ENCODE data around the gene UBALD1.

UBALD1 gene

DNA sequence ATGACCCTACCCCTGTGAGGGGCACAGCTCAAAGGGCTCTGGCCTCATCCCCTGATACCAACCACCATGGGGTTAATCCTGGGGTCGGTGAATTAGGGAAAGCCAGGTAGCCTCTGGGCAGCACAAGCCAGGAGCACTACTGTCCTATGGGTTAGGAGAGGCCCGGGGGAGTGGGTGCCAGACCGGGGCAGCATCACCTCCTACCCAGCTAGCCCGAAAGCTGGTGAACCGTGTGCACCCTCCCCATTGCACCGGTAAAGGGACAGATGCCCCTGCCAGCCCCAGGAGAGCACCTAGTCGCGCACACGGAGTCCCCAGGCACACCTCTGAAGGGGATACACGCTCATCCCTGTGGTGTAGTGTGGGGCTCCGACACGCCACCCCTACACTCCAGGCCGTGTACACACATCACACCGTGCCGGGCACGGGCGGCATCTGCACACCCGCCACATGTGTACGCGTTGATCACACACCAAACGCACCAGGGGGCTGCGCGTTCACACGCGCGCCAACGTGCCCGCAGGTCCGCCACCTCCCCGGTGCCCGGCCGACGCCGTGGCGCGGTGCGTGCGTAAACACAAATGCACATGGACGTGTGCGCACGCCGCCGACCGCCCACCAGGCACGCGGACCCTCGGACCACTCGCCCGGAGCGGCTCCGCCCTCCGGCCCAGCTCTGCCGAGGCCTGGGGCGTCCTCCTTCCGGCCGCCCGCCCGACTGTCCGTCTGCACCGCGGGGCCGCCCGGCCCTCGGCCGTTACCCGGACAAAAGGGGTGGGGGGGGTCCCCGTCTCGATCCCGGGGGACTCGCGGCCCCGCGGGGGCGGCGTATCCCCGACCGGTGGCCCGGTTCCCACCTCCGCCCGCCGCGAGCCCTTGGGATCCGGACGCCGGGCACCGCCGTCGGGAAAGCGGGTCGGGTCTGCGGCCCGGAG lies 785 bp downstream of the UBALD1 start:
- peak; percentile 38 for DNase-seq

DNA sequence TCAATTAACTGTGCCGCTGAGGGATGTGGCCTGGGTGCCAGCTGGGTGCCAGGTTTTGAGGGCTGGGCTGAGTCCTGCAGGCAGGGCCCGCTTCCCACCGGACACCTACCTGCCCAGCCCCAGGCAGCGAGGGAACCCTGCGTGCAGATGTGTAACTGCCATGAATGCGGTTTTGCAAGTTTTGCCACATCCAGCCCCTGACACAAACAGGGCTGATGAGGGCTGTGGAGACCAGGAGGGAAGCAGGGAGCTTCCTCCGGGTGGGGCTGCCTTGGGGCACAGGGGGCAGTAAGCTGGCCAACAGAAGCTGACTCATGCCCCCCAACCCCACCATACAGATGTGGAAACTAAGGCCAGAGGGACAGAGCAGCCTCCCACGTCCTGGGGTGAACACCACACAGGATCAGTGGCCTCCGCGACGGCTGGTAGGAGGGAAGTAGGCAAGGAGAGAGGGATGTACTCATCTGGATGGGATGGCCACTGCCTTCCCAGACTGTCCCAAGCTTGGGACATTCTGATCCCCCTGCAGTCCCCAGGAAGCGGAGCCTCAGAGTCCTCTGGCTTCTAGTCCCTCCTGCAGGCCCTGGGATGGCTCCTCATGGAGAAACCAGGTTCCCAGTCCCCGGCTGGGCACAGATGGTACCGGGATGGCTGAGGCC lies 1.6 kb downstream of the UBALD1 start:
- no peak for DNase-seq

DNA sequence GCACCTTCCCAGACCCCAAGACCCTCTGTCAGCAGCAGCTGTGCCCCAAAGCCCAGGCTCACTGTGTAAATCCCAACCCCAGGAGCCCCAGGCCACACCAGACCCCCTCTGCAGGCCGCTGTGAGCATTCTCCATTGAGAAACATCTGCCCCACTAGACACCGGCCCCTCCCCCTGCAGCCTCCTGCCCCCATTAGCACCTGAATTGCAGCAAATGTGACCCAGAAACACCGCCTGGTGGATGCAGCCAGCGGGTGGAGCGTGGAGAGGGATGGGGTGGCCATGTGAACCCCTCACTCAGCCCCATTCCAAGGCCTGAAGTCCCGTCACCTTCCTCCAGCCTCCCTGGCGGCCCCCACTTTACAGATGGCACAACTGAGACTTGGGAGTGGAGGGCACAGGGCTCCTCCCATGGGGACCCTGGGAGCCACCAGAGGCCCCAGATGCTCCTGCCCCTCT lies 2.2 kb downstream of the UBALD1 start:
- no peak for DNase-seq

DNA sequence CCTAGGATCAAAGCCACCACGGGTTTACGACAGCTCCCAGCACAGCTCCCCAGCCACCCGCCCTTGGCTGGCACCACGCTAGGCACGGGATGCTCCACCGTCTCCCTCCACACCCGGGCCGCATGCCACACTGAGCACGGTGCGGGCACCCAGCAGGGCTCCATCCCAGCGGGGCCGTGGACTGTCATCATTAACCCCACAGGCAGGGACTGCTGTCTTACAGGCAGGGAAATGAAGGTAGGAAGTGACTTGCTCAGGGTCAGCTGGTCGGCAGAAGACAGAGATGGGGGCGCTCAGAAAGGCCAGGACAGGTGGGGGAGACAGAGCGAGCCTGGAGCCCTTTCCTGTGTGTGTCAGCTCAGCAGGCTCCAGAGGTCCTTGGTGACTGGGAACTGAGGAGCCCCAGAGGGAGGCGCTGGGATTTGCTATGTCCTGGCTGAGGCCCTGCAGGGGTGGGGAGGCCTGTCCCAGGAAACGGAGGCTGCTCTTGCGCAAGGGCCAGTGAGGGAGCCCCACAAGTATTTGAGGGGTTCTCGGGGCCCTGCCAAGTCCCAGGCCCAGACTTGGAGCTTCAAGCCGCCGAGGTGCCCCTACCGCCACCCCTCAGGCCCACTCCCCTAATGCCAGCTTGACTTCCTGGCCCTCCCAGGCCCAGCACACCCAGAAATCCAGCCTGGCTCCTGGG lies 3.2 kb downstream of the UBALD1 start:
- no peak for DNase-seq

DNA sequence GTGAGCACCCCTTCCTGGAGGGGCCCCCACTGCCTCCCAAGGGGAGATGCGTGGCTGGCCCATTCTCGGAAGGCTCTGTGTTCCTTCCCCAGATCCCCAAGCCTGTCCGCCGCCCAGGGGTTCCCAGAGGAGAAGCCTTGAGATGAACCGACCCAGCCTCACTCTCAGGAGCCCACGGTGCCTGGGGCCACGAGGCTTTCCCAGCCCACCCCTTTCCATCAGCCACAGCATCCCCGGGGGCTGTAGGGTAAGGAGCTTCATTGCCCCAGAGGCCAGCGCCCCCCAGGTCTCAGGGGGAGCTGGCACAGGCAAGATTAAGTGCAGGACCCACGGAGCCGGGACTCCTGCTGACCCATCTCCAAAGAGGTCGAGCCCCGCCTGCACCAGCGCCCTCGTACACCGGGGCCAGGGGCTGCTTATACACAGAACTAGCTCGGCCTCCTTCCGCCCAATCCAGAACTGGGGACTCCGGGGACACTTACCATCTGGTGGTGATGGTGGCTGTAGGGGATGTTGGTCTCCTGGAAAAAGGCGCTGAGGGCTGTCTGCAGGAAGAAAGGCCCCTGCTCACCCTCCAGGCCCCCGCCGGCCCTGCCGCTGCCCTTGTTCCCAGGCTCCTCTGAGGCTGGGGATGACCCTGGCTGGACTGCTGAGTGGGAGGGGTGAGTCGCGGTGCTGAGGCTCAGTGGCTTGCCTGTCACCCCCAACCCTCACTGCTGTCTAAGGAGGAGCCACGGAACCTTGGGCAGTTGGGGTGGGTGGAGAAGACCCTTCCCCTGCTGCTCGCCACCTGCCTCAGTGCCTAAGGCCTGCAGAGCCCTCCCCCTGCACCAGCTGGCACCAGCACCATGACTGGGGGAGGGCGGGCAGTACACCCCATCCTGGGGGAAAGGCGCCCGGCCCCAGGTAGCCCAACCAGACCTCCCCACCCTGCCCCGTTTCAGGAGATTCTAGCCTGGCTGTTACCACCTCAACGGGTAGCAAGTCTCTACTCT lies 4.4 kb downstream of the UBALD1 start:
- no peak for DNase-seq

DNA sequence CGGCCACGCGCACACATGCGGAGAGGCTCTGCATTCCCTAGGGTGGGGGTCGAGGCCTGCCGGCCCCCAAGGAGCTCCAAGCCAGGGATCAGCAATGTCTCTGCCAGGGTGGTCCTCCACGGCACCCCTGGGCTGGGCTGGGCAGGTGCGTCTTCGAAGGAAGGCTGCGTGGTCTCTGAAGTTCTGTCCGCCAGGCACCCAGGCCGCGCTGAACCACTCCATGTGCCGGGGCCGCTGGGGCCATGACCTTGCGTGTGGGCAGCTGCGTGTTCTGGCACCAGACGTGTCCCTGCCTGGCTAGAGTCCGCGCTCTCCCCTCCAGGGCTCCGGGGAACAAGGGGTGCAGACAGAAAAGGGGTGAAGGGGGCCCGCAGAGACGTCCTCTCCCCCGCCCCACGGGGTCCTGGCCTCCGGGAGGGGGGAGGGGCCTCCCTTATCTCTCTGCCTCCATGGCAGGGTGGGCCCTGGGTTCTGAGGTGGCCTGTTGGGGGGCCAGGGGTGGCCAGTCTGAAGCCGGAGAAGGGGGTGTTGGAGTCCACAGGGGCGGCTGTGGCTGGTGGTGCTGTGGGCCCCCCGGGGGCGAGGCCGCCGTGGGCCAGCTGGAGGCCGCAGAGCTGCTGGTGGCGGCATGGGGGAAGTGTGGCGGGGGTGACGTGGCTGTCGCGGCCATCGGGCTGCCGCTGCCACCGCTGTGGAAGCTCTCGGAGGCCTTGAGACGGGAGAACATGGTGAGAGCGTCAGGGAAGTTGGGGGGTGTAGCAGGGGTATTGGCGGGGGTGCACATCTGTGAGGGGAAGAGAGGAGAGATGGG lies 5.3 kb downstream of the UBALD1 start:
- DNase-seq = no peak

DNA sequence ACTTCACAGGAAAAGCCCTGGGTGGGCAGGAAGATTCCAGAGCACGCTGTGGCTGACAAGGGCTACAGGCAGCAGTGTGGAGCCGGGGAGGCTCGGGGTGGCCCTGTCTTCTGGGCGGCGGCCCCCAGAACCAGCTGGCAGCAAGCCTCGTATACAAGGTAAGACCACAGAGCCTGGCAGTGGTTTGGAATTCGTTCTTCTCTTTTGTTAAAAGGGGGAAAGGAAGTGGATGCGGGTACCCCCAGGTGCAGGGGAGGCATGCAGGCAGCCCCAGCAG lies 6.0 kb downstream of the UBALD1 start:
- DNase-seq = no peak

DNA sequence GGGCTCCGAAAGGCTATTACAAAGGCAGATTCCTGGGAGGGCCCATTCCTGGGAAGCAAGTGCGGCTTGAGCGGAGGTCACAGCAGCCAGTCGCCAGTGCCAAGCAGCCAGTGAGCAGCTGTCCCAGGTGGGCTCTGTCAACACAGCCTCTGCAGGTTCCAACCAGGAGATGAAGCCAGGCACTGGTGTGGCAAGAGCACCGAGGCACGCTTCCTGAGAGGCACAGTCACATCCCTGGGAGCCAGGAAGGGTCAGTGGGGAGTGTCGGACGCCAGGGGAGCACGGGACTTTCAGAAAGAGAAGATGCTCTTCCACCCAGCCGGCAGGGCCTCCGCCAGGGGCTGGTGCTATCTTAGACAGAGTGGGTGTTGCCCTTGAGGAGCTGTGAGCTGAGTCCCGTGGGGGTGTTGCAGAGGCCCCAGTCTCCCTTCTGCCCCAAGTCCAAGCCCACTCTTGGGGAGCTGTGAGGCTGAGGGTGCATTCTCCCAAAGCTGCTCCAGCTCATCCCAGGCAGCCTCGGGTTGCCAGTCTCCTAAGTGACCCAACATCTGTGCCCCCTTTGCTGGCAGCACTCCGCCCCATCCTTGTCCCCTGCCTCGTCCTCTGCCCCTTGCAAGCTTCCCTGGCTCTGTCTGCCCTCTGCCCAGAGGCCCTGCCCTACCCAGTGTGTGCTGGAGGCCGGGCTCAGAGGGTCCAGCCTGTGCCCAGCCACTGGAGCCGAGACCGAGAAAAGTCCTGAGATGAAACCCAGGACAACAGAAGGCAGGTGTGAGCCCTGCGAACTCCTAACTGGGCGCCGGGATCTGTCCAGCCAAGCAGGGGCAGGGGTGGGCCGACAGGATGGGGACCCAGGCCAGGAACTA lies 6.6 kb downstream of the UBALD1 start:
- no peak for DNase-seq

DNA sequence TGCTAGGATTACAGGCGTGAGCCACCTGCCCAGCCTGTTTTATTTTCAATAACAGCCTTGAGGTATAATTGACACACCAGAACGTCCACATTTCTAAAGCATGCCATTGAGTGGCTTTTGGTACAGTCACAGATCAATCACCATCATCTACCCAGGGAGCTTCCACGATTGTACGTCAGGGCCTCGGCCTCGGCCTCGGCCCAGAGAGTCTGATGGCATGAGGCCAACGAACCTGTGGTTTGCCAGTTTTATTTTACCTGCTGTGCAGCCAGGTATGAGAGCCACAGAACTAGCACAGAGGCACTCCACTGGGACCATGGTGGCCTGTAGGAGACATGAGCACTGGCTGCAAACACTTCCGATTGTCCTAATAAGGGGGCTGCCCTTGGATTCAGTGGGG lies 8.3 kb downstream of the UBALD1 start:
- DNase-seq = peak; percentile 85

DNA sequence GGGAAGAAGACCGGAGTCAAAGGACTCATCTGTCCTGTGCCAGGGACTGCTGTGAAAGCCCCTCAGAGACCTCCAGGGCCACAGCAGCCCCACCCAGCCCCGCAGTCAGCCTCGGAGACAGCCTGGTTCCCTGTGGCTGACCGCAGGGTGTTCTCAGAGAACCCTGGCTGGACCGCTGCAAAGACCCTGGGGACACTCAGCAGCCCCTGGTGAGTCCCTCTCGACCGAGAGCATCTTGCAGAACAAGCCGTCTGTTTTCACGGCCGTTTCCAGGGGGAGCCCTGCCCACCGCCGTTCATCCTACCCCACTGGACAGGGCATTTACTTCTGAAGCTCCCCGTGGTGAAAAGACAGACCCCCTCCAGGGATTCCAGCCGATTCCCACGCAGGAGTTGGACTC lies 10.3 kb downstream of the UBALD1 start:
- no peak for DNase-seq

DNA sequence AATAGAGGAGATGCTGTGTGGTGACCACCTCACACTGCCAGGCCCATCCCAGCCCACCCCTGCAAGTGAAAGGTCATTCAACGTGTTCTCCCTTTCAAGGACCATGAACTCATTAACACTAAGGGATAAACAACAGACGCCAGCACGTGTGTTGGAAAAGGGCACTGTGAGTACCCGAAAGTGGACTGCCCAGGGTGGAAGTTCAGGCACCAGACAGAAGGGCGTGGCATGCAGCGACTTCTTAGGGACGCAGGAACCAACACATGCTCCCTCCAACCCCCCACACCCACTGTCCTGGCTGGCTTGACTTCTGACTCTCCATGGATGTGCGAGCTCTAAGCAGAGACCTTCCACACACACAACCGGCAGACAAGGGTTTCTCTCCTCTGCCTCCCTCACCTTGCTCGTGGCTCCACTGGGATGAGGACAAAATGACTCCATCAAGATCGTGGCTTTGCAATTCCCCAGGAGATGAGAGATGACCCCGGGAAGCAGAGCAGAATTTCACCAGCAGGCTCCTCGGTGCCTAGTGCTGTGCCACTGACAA lies 11.0 kb downstream of the UBALD1 start:
- DNase-seq = no peak

DNA sequence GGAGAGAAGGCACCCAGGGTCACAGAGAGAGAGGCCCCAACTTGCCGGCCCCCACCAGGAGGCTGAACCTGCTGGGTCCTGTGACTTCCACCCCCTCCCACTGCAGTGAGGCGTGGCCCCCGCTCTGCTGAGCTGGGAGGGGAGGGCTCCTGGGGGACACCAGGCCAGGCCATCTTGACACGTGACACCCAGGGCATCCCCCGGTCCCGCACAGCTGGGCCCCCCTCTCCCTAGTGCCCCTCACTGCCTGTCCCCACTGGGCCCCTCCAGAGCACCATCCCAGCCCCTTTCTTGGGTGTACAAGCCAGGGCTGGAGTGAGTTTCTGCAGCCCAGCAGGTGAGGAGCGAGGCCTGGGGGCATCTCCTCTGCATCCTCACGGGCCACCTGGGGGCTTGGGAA lies 12.4 kb downstream of the UBALD1 start:
- DNase-seq = no peak

DNA sequence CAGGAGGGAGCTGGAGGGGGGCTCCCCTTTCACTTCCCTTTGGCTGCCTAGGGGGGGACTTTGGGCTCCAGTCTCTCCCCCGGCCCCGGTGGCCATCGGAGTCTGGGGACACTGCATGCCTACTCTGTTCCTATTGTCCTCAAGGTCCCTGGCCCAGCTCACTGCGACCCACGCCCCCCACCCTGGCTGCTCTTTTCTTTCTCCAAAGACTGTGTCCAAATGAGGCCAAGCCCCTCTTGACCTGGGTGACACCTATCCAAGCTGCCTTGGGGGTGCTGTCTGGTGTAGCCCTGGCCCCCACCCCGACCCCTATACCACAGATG lies 12.9 kb downstream of the UBALD1 start:
- no peak for DNase-seq

DNA sequence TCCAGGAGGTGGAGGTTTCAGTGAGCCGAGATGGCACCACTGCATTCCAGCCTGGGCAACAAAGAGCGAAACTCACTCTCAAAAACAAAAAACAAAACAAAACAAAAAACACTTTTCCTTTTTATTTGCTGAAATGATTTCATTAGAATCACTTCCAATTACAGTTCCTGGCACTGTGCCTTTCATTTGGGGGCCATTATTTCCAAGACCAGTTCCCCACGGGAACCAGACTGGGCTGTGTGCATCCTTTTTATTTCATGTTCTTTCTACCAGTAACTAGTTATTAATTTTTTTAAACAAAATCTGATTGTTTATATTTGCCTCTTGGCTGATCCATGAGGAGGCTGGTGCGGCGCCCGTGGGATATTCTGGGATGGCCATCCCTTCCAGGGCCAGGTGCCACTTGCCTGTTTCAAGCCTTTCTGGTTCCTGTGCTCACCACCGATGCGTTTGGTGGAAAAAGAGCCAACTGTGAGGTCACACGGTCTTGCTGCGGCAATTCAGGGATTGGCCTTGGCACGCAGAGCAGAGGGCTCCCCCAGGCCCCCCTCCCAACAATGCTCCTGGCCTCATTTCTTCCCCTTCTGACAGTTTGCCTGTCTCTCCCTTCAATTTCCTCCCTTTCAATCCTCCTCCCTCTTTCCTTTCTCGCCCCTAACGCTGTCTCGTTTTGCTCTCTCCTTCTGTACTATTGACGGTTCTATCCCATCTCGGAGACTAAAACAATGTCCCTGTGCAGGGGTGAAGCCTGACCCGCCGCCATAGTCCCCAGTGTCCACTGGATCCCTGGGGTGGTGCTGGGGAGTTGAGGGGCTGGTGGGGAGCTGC lies 13.4 kb downstream of the UBALD1 start:
- no peak for DNase-seq

DNA sequence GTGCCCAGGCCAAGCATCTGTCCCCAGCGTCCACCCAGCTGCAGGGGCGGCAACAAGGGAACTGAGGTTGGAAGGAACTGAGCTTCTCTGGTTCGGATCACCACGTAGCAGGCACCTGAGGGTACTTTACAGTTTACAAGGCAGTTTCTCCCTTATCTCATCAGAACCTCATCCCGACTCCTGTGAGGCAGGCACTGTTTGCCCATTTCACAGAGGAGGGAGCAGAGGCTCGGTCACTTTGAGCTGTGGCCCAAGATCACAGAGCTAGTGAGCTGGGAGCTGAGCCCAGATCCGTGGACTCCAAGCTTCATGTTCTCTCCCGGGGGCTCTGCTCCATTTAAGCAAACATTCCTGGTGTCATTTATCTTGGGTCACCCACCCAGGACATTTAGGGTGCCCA lies 15.1 kb downstream of the UBALD1 start:
- no peak for DNase-seq

DNA sequence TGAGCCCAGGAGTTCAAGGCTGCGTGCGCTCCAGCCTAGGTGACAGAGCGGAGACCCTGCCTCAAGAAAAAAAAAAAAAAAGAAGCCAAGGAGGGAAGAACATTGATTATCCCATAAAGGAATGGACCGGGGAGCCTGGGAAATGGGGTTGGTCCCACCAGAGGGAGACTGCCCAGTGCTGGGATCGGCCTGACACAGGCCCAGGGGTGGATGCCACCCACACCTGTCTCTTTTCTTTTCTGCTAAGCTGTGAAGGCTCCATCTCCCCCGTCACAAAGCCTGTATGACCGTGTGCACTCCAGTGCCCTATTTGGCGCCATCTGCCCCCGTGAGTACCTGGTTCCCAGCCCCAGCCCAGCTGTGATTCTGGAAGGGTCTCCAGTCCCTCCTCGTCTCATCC lies 15.7 kb downstream of the UBALD1 start:
- DNase-seq = no peak

DNA sequence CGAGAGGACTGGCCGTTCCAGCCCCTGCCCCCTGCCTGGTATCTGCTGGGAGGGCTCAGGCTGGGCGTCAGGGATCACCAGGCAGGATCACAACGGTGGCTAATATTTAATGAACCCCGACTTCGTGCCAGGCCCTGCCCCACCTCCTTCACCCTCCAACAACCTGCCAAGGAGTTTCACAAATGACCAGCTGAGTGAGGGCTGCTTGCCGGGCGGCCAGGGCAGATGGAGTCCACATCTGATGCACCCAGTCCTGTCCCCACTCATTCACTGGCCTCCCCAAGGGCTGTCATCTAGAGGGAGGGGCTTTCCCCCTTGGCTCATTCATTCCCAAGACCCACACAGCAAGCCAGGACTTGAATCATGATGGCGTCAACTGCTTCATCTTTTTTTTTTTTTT lies 17.5 kb downstream of the UBALD1 start:
- no peak for DNase-seq

DNA sequence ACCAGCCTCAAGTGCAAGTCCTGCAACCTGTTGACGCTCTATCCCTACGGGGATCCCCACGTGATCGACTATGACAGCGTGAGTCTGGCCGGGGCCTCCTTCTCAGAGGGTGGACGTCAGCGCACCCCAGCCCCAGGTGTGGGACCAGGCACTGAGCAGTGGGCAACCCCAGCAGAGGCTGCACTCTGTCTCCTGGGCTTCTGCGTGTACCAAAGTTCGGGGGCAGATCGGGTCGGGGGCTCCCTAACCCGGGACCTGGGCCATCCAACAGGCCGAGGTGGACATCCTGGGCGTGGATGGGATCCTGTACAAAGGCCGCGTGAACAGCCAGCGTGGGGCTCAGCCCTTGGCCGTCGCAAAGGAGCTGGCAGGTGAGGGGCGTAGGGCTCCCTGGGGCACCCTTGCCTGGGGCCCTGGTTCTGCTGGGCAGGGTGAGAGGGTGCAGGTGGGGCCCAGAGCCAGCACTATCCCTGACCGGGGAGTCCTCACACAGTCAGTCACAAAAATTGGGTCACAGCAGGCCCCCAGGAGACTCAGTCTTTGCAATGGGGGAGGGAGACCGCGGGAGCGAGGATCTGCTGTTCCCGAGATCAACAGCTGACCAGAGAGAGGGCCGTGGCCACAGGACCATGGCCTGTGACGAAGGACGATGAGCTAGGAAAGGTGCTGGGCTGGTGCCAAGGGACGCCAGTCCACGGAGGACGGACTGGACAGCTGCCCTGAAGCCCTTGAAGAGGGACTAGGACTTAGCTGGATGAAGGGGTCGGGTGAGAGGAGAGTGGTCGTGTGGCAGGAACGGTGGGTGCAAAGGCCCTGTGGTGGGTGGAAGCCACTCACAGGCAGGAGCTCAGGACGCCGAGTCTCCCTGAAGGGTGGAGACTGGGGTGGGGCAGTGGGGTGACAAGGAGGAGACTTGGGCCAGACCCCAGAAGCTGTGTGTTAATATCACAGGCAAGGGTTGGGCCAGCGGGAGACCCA lies 20.0 kb downstream of the UBALD1 start:
- no peak for DNase-seq
